Measurements from ENCODE around the gene EMX1.

EMX1 gene

DNA sequence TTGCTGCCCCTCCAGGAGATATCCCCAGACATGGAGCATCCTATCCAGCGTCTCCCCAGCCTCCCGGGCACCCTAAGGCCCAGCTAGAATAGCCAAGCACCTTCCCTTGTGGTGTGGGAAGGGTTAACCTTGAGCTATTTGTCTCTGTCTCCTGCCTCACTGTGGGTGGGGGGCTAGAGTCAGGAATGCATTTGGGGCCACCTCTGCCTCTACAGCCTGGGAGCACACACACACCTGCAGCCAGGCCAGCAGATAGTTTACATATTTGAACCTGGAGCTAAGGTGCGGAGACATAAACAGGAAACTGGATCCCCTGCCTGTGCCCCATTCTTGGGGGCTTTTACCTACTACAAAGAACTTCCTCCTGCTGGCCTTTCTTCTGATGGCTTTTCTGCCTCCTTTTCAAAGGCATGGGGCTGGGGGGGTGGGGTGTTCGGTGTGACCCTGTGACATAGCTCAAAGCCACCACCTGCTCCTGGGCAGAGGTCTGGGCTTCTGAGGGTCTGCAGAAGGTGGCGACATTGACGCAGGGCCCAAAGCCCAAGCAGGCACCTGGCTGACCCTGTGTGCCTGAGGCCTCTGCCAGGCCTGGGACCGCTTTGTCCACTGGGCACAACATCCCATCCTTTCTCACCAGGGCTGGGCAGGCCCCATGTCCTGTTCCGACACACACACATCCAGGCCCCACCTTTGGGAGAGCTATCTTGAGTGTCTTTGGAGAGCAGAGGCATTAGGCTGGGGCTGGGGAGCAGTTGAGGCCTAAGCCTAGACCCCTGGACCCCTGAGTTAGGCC is 34.2 kb downstream of the EMX1 start:
- no peak for DNase-seq (ENCODE audit: extremely low spot score)
- ChIA-PET POLR2A (no interaction called here), CTCF (interaction anchor here (1.1 to 1.5 kb wide), 3 partner anchors 10 to 41 kb away, joined by 3 to 7 read pairs (median 5); no protein-coding TSS in a partner anchor)
- TF ChIP-seq CTCF (IDR thresholded peaks at IDR 0.05; ENCODE audit: control extremely low read depth, extremely low read depth, low read depth, missing control alignments): no peak

- POLR2A ChIA-PET: no interaction called here
- TF ChIP-seq CTCF (IDR thresholded peaks at IDR 0.05; ENCODE audit: control extremely low read depth, extremely low read depth, low read depth, missing control alignments): no peak
- no peak for DNase-seq (ENCODE audit: extremely low spot score)
- CTCF ChIA-PET: interaction anchor here (1.1 to 1.5 kb wide), 3 partner anchors 11 to 40 kb away, joined by 3 to 7 read pairs (median 5); no protein-coding TSS in a partner anchor
These were observed 34.9 kb downstream of the EMX1 start for GRCh38 chr2:72952110-72952823.

DNA sequence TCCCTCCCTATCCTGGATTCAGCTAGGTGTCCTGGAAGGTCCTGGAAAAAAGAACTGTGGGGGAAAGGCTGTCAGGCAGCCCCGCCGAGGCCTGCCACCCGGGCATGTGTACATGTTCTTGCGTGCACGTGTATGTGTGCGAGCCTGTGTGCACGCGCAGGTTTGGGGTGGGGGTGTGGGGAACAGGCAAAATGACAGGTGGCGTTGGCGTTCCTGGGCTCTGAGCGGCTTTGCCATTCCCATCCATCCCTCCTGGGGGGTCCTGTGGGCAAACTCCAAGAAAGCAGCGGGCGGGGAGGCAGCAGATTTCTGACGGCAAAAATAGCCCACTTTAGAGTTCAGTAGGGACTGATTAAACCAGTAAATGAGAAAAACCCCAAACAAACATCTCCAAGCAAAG is 35.6 kb downstream of the EMX1 start:
- ChIA-PET POLR2A (no interaction called here), CTCF (interaction anchor here (1.0 to 2.2 kb wide), 2 partner anchors 21 to 60 kb away, joined by 4 to 11 read pairs; no protein-coding TSS in a partner anchor)
- DNase-seq (ENCODE audit: extremely low spot score): no peak
- no peak for TF ChIP-seq CTCF (IDR thresholded peaks at IDR 0.05; ENCODE audit: control extremely low read depth, extremely low read depth, low read depth, missing control alignments)

GRCh38 chr2:72953528-72953927 is 36.2 kb downstream of the EMX1 start:
- DNase-seq (ENCODE audit: extremely low spot score): no peak
- ChIA-PET POLR2A (no interaction called here), CTCF (interaction anchor here (1.0 to 2.2 kb wide), 2 partner anchors 20 to 61 kb away, joined by 4 to 11 read pairs; no protein-coding TSS in a partner anchor)
- TF ChIP-seq CTCF (IDR thresholded peaks at IDR 0.05; ENCODE audit: control extremely low read depth, extremely low read depth, low read depth, missing control alignments): no peak

DNA sequence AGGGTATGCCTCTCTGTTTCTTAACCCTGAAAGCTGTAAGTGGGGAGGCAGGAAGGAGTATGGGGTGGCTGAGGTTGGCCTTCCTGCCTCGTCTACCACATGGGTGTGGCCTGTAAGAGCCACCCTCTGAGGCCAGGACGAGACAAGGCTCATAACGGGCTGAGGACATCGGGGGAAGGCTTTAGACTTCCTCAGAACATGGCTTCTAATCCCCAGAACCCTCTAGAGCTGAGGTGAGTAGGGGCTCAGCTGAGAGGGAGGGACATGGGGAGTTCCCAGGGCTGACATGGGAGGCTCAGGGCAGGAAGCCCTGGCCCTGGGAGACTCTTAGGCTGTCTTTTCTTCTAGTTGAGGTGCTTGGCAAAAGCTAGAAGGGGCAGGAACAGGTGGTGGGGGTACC is 36.7 kb downstream of the EMX1 start:
- DNase-seq (ENCODE audit: extremely low spot score): no peak
- TF ChIP-seq CTCF (IDR thresholded peaks at IDR 0.05; ENCODE audit: control extremely low read depth, extremely low read depth, low read depth, missing control alignments): no peak
- CTCF ChIA-PET: interaction anchor here (1.0 to 2.2 kb wide), 2 partner anchors 20 to 61 kb away, joined by 4 to 11 read pairs; no protein-coding TSS in a partner anchor
- POLR2A ChIA-PET: no interaction called here

DNA sequence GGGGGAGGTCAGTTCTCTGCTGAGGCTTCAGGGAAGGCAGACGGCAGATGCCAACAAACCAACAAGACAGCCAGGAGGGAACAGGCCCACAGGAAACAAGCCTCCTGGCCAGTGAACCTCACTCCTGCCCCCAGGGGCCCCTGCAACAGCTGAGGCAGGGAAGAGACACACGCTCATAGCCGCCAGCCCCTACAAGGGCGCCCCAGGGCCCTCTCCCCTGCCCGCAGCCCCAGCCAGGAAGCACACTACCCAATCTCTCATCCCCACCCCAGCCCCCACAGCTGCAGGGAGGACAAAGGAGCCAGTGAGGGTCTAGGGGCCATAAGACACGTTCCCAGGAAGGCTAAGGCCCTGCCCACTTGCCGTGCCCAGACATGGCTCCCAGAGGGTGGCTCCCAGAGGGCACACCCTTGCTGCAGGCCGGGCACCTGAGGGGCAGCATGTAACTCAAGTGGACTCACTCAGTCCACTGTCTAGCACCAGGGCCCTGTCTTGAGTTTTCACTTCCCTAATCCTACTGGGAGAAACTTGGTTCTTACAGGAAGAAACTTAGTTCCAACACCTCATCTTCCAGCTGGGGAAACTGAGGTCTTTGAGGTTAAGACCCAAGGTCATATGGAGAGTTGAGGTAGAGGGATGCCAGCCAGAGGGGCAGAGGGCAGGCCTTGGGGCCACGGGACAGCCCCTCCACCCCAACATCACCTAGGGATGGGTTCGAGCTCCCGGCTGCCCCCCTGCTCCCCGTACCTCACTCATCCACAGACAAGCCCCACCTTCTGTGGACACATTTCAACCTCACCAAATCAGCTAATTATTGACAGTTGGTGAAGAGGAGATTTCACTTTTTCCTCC is 37.3 kb downstream of the EMX1 start:
- ChIA-PET CTCF (interaction anchor here (2.2 kb wide), 1 partner anchor 19 kb away, joined by 11 read pairs; no protein-coding TSS in a partner anchor), POLR2A (no interaction called here)
- DNase-seq (ENCODE audit: extremely low spot score): no peak
- no peak for TF ChIP-seq CTCF (IDR thresholded peaks at IDR 0.05; ENCODE audit: control extremely low read depth, extremely low read depth, low read depth, missing control alignments)
